Lower lobe of right lung (tissue), 2 donors: ENCODE data around the gene OSM. TPM values are rescaled to one million over a fixed set of nuclear protein-coding genes. Genes with fewer than 3 reads are reported as not detected.
A peak's percentile ranks its signal among the peaks of the same experiment; 100 is the strongest.

Experiments
- ATAC-seq, 2 donors: fragments of 200-7000 bp; cut with Tn5 transposase; one replicate each; pipeline ENCODE4 v1.9.1; 2020 to 2022; ENCODE audit warnings: mild to moderate bottlenecking in 2 of 2, moderate library complexity in 2 of 2
- DNase-seq: peaks from one replicate; pipeline ENCODE4 v3.0.0-alpha.2; 2020
- H3K27ac ChIP-seq: fragments of 200-600 bp; one replicate; pipeline ENCODE4 v1.8.0; 2022
- H3K27me3 ChIP-seq: fragments of 200-600 bp; one replicate; pipeline ENCODE4 v1.8.0; 2022; ENCODE audit warnings: low read depth
- H3K36me3 ChIP-seq: fragments of 200-600 bp; one replicate; pipeline ENCODE4 v1.8.0; 2022; ENCODE audit warnings: mild to moderate bottlenecking
- H3K4me1 ChIP-seq: fragments of 200-600 bp; one replicate; pipeline ENCODE4 v1.8.0; 2022
- H3K4me3 ChIP-seq: fragments of 200-600 bp; one replicate; pipeline ENCODE4 v1.8.0; 2022; ENCODE audit warnings: mild to moderate bottlenecking
- H3K9me3 ChIP-seq: fragments of 200-600 bp; one replicate; pipeline ENCODE4 v1.8.0; 2022
- intact Hi-C: fragments of 100-400 bp; cut with DNase I; formaldehyde crosslinking; loops from one replicate; pipeline ENCODE4 v1.11.0; 2022
- total RNA-seq: library from RNA; stranded (reverse); fragmentation: NEBNext Ultra II Directional; extraction: Animal tissue kit (Norgen Biotek cat#: 25700); gene quantifications from one replicate; pipeline ENCODE4 v1.2.1, GENCODE V29; 2021
- TF ChIP-seq, protein P1 (sequence below): fragments of 200-600 bp; IDR thresholded peaks from one replicate; pipeline ENCODE4 v1.8.0; 2022; ENCODE audit warnings: antibody characterized with exemption, mild to moderate bottlenecking
- donor health status: DM: no; HTN: yes; CAD: no; lungs with severe emphysema.

The OSM gene
- total RNA-seq, 1 donor from 2014 or later = 1.1 TPM

DNA sequence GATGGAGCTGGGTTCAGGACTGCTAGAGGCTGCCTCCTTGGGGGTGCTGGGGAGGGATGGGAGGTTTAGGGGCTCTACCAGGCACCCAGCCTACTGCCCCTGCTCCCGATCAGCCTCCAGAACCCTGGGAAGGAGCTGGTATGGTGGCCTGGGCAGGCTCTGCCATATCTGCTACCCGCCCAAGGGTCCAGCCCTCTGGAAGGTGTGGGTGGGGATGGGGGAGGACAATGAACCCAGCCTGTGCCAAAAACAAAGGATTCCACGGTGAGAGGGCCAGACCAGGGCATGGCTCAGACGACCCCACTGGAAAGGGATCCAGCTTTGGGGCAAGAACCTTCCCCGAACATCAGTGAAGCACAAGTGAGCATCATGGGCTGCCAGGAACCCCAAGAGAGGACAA is 19.7 kb upstream of the OSM start:
- H3K4me3 ChIP-seq = no peak overlapping the region
- DNase-seq (no peak), ATAC-seq (no peak)
- H3K9me3 ChIP-seq = no peaks in the 10 kb centered on the region
- peaks cover 29% of the 10 kb centered on the region for H3K36me3 ChIP-seq
- H3K27ac ChIP-seq = no peak overlapping the region
- intact Hi-C loops = loop anchor here (10.0 kb wide), 1 partner anchor 98 kb away; the partner anchor contains the start of gene RNF215
- no peaks in the 10 kb centered on the region for H3K27me3 ChIP-seq
- peaks cover 37% of the 10 kb centered on the region for H3K4me1 ChIP-seq
- TF ChIP-seq, protein P1, sequence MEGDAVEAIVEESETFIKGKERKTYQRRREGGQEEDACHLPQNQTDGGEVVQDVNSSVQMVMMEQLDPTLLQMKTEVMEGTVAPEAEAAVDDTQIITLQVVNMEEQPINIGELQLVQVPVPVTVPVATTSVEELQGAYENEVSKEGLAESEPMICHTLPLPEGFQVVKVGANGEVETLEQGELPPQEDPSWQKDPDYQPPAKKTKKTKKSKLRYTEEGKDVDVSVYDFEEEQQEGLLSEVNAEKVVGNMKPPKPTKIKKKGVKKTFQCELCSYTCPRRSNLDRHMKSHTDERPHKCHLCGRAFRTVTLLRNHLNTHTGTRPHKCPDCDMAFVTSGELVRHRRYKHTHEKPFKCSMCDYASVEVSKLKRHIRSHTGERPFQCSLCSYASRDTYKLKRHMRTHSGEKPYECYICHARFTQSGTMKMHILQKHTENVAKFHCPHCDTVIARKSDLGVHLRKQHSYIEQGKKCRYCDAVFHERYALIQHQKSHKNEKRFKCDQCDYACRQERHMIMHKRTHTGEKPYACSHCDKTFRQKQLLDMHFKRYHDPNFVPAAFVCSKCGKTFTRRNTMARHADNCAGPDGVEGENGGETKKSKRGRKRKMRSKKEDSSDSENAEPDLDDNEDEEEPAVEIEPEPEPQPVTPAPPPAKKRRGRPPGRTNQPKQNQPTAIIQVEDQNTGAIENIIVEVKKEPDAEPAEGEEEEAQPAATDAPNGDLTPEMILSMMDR = no peak

GRCh38 chr22:30285846-30286200 is 19.2 kb upstream of the OSM start:
- Histone ChIP-seq H3K9me3 (no peaks in the 10 kb centered on the region), H3K4me3 (no peak overlapping the region), H3K27ac (no peak overlapping the region), H3K4me1 (peaks cover 32% of the 10 kb centered on the region), H3K36me3 (peaks cover 29% of the 10 kb centered on the region), H3K27me3 (no peaks in the 10 kb centered on the region)
- intact Hi-C loops = loop anchor here (10.0 kb wide), 1 partner anchor 99 kb away; the partner anchor contains the start of gene RNF215
- DNase-seq = peak; percentile 44
- ATAC-seq = no peak
- TF ChIP-seq, protein P1 = no peak

DNA sequence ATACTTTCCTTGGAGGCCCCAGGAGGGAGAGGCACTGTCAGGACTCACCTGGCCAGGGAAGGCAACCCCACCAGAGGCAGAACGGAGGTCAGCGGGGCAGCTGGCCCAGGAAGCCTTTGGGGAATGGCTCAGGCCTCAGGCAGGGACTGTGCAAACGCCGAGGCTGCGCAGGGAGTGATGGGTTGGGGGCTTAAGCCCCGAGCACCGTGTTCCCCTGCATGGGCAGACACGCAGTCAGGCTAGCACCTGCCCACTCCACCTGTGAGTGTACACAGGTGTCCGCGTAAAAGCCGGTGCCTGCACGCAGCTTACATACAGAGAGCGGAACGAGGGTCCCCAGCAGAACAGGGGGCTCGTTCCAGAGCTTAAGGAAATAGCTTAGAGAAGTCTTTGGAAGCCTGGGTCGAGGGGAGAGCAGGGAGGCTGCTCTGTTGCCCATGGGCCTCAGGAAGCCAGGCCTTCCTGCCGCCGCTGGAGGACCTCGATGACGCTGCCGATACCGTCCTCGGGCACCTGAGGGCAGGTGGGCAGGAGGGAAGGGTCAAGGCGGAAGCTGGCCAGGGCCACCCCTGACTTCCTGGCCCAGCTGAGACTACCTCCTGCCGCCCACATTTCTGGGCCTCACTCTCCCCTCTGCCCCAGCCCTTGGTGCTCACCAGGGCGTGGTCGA is 18.7 kb upstream of the OSM start:
- Histone ChIP-seq H3K4me1 (peaks cover 27% of the 10 kb centered on the region), H3K4me3 (no peak overlapping the region), H3K9me3 (no peaks in the 10 kb centered on the region), H3K36me3 (peaks cover 29% of the 10 kb centered on the region), H3K27ac (no peak overlapping the region), H3K27me3 (no peaks in the 10 kb centered on the region)
- intact Hi-C loops = loop anchor here (10.0 kb wide), 1 partner anchor 99 kb away; the partner anchor contains the start of gene RNF215
- DNase-seq (no peak), ATAC-seq (no peak)
- TF ChIP-seq, protein P1 = no peak

GRCh38 chr22:30284666-30285065 is 18.0 kb upstream of the OSM start:
- H3K27me3 ChIP-seq = no peaks in the 10 kb centered on the region
- H3K4me1 ChIP-seq = peaks cover 22% of the 10 kb centered on the region
- H3K9me3 ChIP-seq = no peaks in the 10 kb centered on the region
- no peak for DNase-seq
- H3K27ac ChIP-seq = no peak overlapping the region
- intact Hi-C loops = loop anchor here (10.0 kb wide), 1 partner anchor 100 kb away; the partner anchor contains the start of gene RNF215
- ATAC-seq = no peak
- TF ChIP-seq, protein P1 = no peak
- H3K36me3 ChIP-seq = peaks cover 29% of the 10 kb centered on the region
- no peak overlapping the region for H3K4me3 ChIP-seq

GRCh38 chr22:30284172-30284571 is 17.5 kb upstream of the OSM start:
- Histone ChIP-seq H3K4me1 (peaks cover 27% of the 10 kb centered on the region), H3K36me3 (peaks cover 29% of the 10 kb centered on the region), H3K9me3 (no peaks in the 10 kb centered on the region), H3K27me3 (no peaks in the 10 kb centered on the region), H3K27ac (no peak overlapping the region), H3K4me3 (no peak overlapping the region)
- intact Hi-C loops = loop anchor here (10.0 kb wide), 1 partner anchor 101 kb away; the partner anchor contains the start of gene RNF215
- TF ChIP-seq, protein P1 = no peak
- no peak for DNase-seq
- ATAC-seq = no peak
